HCT116 (cell line): ENCODE measurements around the gene ESRRA.

Experiments used
- CEBPB ChIP-seq: IDR thresholded peaks from 2 replicates; pipeline ENCODE4 v1.6.1; 2012; ENCODE audit warnings: low read depth
- CTCF ChIP-seq, 3 experiments: fragments of 200-600 bp in 1 of 3; sonication (generic) in 1 of 3; IDR thresholded peaks in 2 of 3; conservative IDR thresholded peaks in 1 of 3; 2 replicates each; pipeline ENCODE4 v1.5.1; 2012 to 2017; ENCODE audit warnings: low read depth in 2 of 3, low read length in 2 of 3, antibody characterized with exemption in 1 of 3, borderline replicate concordance in 1 of 3, control low read depth in 1 of 3, mild to moderate bottlenecking in 1 of 3, mixed read lengths in 1 of 3, mixed run types in 1 of 3, moderate library complexity in 1 of 3; ENCODE audit not compliant: insufficient read depth in 1 of 3
- MAX ChIP-seq: IDR thresholded peaks from 2 replicates; pipeline ENCODE4 v1.6.1; 2012
- REST ChIP-seq: IDR thresholded peaks from 2 replicates; pipeline ENCODE4 v1.6.1; 2012; ENCODE audit warnings: low read depth

- TF ChIP-seq CTCF (IDR thresholded peaks at IDR 0.05 in 2 of 3, conservative IDR thresholded peaks at IDR 0.05 in 1 of 3; ENCODE audit: borderline replicate concordance in 1 of 3, insufficient read depth in 1 of 3, low read depth in 2 of 3, low read length in 2 of 3) (no peak), MAX (no peak), REST (no peak), CEBPB (no peak)
Measured at GRCh38 chr11:64333556-64333955, 28.2 kb downstream of the ESRRA start.
